HCT116 (cell line): ENCODE data around the gene LIN7C.
"Not testable (repeated sequence)": the region's sequence is repeated elsewhere in the genome, so short reads cannot be mapped to it uniquely, and the experiment has no call there.

Experiments used
- CTCF ChIP-seq, 3 experiments: fragments of 200-600 bp in 1 of 3; sonication (generic) in 1 of 3; IDR thresholded peaks in 2 of 3; conservative IDR thresholded peaks in 1 of 3; 2 replicates each; pipeline ENCODE4 v1.5.1; 2012 to 2017; ENCODE audit warnings: low read depth in 2 of 3, low read length in 2 of 3, antibody characterized with exemption in 1 of 3, borderline replicate concordance in 1 of 3, control low read depth in 1 of 3, mild to moderate bottlenecking in 1 of 3, mixed read lengths in 1 of 3, mixed run types in 1 of 3, moderate library complexity in 1 of 3; ENCODE audit not compliant: insufficient read depth in 1 of 3
- EZH2 ChIP-seq: fragments of 200-600 bp; sonication (generic); IDR thresholded peaks from 2 replicates; pipeline ENCODE4 v1.6.1; 2017; ENCODE audit warnings: antibody characterized with exemption, mixed run types
- POLR2A ChIP-seq: IDR thresholded peaks from 2 replicates; pipeline ENCODE4 v1.7.0; 2011; ENCODE audit warnings: borderline replicate concordance; ENCODE audit not compliant: insufficient read depth, insufficient read length; ENCODE audit errors: extremely low read depth
- REST ChIP-seq: IDR thresholded peaks from 2 replicates; pipeline ENCODE4 v1.6.1; 2012; ENCODE audit warnings: low read depth
- SIN3A ChIP-seq: IDR thresholded peaks from 2 replicates; pipeline ENCODE4 v1.6.1; 2012; ENCODE audit warnings: low read depth
- SP1 ChIP-seq: IDR thresholded peaks from 2 replicates; pipeline ENCODE4 v1.6.1; 2012; ENCODE audit warnings: low read depth
- SRF ChIP-seq: IDR thresholded peaks from 2 replicates; pipeline ENCODE4 v1.6.1; 2012; ENCODE audit warnings: low read depth
- YY1 ChIP-seq: IDR thresholded peaks from 2 replicates; pipeline ENCODE4 v1.6.1; 2011; ENCODE audit warnings: low read length, low read depth, moderate library complexity, mild to moderate bottlenecking; ENCODE audit not compliant: insufficient replicate concordance; ENCODE audit errors: extremely low read depth

- not testable (repeated sequence) for TF ChIP-seq CTCF (IDR thresholded peaks at IDR 0.05 in 2 of 3, conservative IDR thresholded peaks at IDR 0.05 in 1 of 3; ENCODE audit: borderline replicate concordance in 1 of 3, insufficient read depth in 1 of 3, low read depth in 2 of 3, low read length in 2 of 3); POLR2A; YY1; SRF; EZH2; SP1; SIN3A; REST
These were observed 10.9 kb upstream of the LIN7C start for GRCh38 chr11:27517490-27517889.
